H1 (cell line): Measurements from ENCODE around the gene TERC. TPM values are rescaled to one million over a fixed set of nuclear protein-coding genes. Genes with fewer than 3 reads are reported as not detected.

ENCODE experiments used
- ATF3 ChIP-seq: IDR thresholded peaks from 2 replicates; pipeline ENCODE4 v1.6.1; 2011; ENCODE audit warnings: low read depth, mild to moderate bottlenecking, low read length; ENCODE audit not compliant: insufficient read depth
- BCL11A ChIP-seq, 2 experiments: IDR thresholded peaks; one replicate each; pipeline ENCODE4 v1.6.1; 2011; ENCODE audit warnings: low read depth in 2 of 2, low read length in 2 of 2, mild to moderate bottlenecking in 2 of 2
- CHD1 ChIP-seq: IDR thresholded peaks from 2 replicates; pipeline ENCODE4 v1.6.1; 2012; ENCODE audit warnings: low read depth, low read length, improper control_type of control experiment
- CHD2 ChIP-seq: IDR thresholded peaks from 2 replicates; pipeline ENCODE4 v1.6.1; 2012; ENCODE audit warnings: low read length, improper control_type of control experiment
- CREB1 ChIP-seq: IDR thresholded peaks from 2 replicates; pipeline ENCODE4 v1.6.1; 2012; ENCODE audit warnings: inconsistent platforms
- EZH2 ChIP-seq: fragments of 200-600 bp; sonication (generic); IDR thresholded peaks from 2 replicates; pipeline ENCODE4 v1.7.1; 2012; ENCODE audit warnings: low read depth, mild to moderate bottlenecking, moderate library complexity, low read length, inconsistent platforms; ENCODE audit not compliant: severe bottlenecking
- GTF2F1 ChIP-seq: IDR thresholded peaks from 2 replicates; pipeline ENCODE4 v1.6.1; 2012; ENCODE audit warnings: low read depth, low read length, improper control_type of control experiment, borderline replicate concordance
- JUN ChIP-seq: IDR thresholded peaks from 2 replicates; pipeline ENCODE4 v1.6.1; 2011; ENCODE audit warnings: low read depth, mild to moderate bottlenecking, improper control_type of control experiment, low read length
- KDM4A ChIP-seq: IDR thresholded peaks from one replicate; pipeline ENCODE4 v1.7.1; 2012; ENCODE audit warnings: low read depth, mild to moderate bottlenecking, moderate library complexity, low read length, inconsistent platforms; ENCODE audit not compliant: severe bottlenecking
- KDM5A ChIP-seq: fragments of 200-600 bp; IDR thresholded peaks from 2 replicates; pipeline ENCODE4 v1.7.1; 2012; ENCODE audit warnings: mild to moderate bottlenecking, low read length, inconsistent platforms, mixed read lengths
- MAX ChIP-seq: IDR thresholded peaks from 2 replicates; pipeline ENCODE4 v1.6.1; 2012; ENCODE audit warnings: inconsistent platforms
- NANOG ChIP-seq: IDR thresholded peaks from 2 replicates; pipeline ENCODE4 v1.6.1; 2011; ENCODE audit warnings: low read length, low read depth, mild to moderate bottlenecking, inconsistent platforms; ENCODE audit not compliant: insufficient read depth, poor library complexity, severe bottlenecking
- RAD21 ChIP-seq, 2 experiments: IDR thresholded peaks in 1 of 2; conservative IDR thresholded peaks in 1 of 2; 2 replicates each; pipeline ENCODE4 v1.6.1; 2011; ENCODE audit warnings: low read depth in 2 of 2, low read length in 2 of 2, improper control_type of control experiment in 1 of 2, inconsistent platforms in 1 of 2, mild to moderate bottlenecking in 1 of 2, moderate library complexity in 1 of 2
- RNF2 ChIP-seq: fragments of 200-900, 300-1000 bp; sonication (generic); IDR thresholded peaks from 2 replicates; pipeline ENCODE4 v1.7.1; 2016; ENCODE audit warnings: borderline replicate concordance, low read depth, mild to moderate bottlenecking, antibody characterized with exemption, low read length; ENCODE audit not compliant: poor library complexity, severe bottlenecking; ENCODE audit errors: missing control alignments
- SIRT6 ChIP-seq: IDR thresholded peaks from one replicate; pipeline ENCODE4 v1.7.1; 2012; ENCODE audit warnings: low read length, inconsistent platforms
- SIX5 ChIP-seq: IDR thresholded peaks from 2 replicates; pipeline ENCODE4 v1.6.1; 2011; ENCODE audit warnings: mild to moderate bottlenecking, low read depth, low read length
- SRF ChIP-seq: IDR thresholded peaks from 2 replicates; pipeline ENCODE4 v1.6.1; 2011; ENCODE audit warnings: mild to moderate bottlenecking, low read depth, low read length, moderate library complexity
- SUZ12 ChIP-seq: fragments of 200-600 bp; sonication (generic); IDR thresholded peaks from 2 replicates; pipeline ENCODE4 v1.6.1; 2012; ENCODE audit warnings: mild to moderate bottlenecking, inconsistent platforms, low read length, moderate library complexity, mixed read lengths
- polyA plus RNA-seq, 7 experiments: library from polyadenylated mRNA; depleted of rRNA in 3 of 7; stranded (reverse) in 5 of 7; unstranded in 2 of 7; fragments of >200 nt in 5 of 7; fragments of 200-250 nt in 2 of 7; gene quantifications; 1 replicate in 5 of 7; 2 replicates in 1 of 7; 4 replicates in 1 of 7; pipeline versions ENCODE4 v1.2.1 to v1.2.3, GENCODE V29; 2011 to 2013; ENCODE audit warnings: missing spikeins in 2 of 7, mixed read lengths in 2 of 7
- total RNA-seq: library from RNA; stranded (reverse); fragmentation: NEBNext Ultra II Directional; extraction: Animal tissue kit (Norgen Biotek cat#: 25700); gene quantifications from 2 replicates; pipeline ENCODE4 v1.2.1, GENCODE V29; 2021
- TF ChIP-seq, protein P1 (sequence below): IDR thresholded peaks from 2 replicates; pipeline ENCODE4 v1.6.1; 2012; ENCODE audit warnings: inconsistent platforms

TERC gene
- total and polyA plus RNA-seq, 2 of the 8 experiments (the other 6 are each of a cell fraction or from before 2014, with no cell fraction given): 2.3 to 17.0 TPM

DNA sequence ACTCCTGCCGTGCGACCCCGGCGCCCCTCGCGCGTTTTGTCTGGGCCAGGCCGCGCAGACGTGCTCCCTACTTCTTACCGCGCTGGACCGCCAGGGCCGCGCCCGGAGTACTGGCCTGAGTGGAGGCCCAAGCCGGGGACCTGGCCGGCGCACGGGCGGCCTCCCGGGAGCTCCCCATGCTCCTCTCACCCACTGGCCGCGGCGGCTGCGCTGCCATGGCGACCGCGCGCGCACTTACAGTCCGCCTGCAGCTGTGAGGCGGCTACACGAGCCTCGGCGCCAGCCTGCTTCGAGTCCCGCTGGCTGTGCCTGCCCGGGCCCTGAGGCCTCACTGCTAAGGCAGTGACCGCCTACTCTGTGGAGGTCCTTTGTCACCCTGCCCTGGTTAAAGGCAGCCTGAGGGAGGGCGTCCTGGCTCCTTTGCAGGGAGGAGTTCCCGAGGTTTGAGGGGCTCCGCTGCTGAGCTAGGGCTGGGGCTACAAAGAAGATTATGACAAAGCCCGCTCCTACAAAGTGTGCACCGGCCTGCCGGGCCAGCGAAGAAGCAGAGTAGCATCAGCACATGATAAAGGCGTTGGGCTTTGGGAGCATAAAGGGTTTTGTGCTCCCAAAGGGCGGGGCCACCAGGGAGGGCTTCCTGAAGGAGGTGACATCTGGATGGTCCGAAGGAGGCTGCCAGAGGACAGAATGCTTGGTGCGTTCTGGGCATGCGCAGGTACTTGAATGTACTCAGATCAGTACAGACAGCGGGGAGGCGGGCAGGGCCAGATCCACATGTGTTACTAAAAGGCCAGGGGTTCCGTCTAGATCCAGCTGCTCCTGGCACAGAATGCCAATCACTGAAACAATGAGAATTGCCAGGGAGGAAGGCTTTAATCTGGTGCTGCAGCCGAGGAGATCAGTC is 47.7 kb upstream of the TERC start, which contains the start of the genes LRRC34 and LRRIQ4 (continued):
- no peak for TF ChIP-seq NANOG
- no peak for TF ChIP-seq CREB1
- TF ChIP-seq MAX: peak; percentile 73
- no peak for TF ChIP-seq CHD1
- TF ChIP-seq SUZ12: no peak
- no peak for TF ChIP-seq CHD2
- no peak for TF ChIP-seq KDM5A
- TF ChIP-seq GTF2F1: no peak
- no peak for TF ChIP-seq ATF3
- no peak for TF ChIP-seq SRF
- no peak for TF ChIP-seq SIX5
- TF ChIP-seq EZH2: no peak
- TF ChIP-seq KDM4A: peak; percentile 94
- TF ChIP-seq RNF2: no peak
- no peak for TF ChIP-seq BCL11A (IDR thresholded peaks at IDR 0.05; ENCODE audit: low read depth in 2 of 2, low read length in 2 of 2)
- TF ChIP-seq RAD21 (IDR thresholded peaks at IDR 0.05 in 1 of 2, conservative IDR thresholded peaks at IDR 0.05 in 1 of 2; ENCODE audit: low read depth in 2 of 2, low read length in 2 of 2): no peak
- TF ChIP-seq, protein P1, sequence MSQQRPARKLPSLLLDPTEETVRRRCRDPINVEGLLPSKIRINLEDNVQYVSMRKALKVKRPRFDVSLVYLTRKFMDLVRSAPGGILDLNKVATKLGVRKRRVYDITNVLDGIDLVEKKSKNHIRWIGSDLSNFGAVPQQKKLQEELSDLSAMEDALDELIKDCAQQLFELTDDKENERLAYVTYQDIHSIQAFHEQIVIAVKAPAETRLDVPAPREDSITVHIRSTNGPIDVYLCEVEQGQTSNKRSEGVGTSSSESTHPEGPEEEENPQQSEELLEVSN: peak; percentile 22; the same call in 1 of the 2 replicates
- no peak for TF ChIP-seq JUN
- no peak for TF ChIP-seq SIRT6
